ENCODE data around the gene ZFAND5.

Gene ZFAND5

DNA sequence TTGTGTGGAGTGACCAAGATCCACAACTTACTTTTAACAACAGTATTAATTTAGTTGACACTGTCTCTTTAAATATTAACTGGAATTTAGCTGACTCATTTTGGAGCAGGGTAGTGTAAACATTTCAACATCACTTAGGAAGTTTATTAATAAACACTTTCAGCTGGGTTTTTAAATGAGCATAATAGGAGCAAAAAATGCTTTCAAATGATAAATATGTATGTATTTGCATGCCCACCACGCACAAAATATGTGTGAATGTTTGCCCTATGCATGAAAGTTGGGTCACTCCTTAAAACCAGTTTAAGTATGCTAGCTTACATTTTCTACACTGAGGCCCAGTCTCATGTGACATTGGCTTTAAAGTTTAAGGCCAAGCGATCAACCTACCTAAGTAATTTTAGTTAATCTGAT, 2.9 kb downstream of the ZFAND5 start:
- DNase-seq = no peak

GRCh38 chr9:72361217-72361616, 3.8 kb downstream of the ZFAND5 start:
- DNase-seq = no peak

DNA sequence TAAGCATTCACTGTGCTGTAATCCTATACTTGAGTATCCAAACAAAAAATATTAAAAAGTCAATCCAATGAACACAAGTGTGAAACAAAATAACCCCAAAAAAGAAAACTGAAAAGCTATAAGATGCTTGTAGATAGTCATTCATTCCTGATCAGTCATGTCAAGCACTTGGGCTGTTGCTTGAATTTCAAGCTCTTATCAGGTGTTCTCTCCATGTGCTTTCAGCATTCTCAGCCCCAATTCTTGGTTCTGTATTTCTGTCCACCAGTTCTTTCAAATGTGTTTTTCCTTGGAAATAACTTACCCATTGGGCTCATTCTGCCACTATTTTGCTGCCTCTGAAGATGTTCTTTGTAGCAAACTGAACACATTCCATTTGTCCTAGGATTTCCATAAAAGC, 4.7 kb downstream of the ZFAND5 start:
- no peak for DNase-seq

DNA sequence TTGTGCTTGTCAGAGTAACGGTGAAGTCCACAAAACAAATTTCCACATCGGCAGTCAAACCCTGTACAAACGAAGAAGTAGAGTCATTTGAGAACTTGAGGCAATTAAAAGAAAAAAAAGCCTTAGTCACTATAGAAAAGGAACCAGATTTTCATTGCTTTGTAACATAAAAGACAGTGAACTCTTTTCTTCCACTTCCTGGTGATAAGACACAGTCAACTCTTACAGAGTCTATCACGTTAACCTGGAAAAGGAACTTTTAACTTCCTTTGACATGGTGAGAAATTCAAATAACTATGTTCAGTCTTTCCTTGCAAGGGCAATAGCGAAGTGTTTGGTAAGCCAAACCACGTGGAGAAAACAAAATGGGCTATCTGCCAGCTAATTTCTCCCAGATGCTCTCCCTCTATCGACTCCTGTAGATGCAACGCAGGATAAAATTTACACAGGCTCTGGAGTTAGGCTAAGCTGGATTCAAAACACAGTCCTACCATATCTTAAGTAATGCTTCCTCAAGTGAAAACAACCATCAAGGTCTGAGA, 8.9 kb downstream of the ZFAND5 start:
- no peak for DNase-seq

- DNase-seq = no peak
Observed at GRCh38 chr9:72355153-72355552, 9.9 kb downstream of the ZFAND5 start.

GRCh38 chr9:72354704-72355103, 10.3 kb downstream of the ZFAND5 start:
- DNase-seq = no peak

GRCh38 chr9:72353455-72354116, 11.4 kb downstream of the ZFAND5 start:
- no peak for DNase-seq

GRCh38 chr9:72352911-72353388, 12.1 kb downstream of the ZFAND5 start:
- DNase-seq = no peak

GRCh38 chr9:72351538-72352453, 13.2 kb downstream of the ZFAND5 start:
- DNase-seq = no peak

DNA sequence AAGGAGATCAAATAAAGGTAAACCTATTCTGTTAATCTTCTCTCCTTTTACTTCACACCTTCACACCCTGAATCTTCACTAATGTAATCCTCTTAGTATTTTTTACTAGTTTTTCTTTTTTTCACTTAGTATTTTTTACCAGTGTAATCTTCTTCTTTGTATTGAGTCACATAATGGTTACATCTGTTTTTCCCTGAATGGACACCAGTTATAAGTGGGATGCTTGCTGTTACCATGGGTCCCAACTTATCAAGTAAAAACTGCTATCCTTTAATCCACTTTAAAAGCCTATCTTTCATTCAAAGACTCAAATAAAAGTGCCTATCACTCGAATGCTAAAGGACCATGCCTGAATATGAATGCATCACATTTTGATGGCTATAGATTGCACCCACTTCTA, 15.1 kb downstream of the ZFAND5 start:
- no peak for DNase-seq

GRCh38 chr9:72349240-72349639, 15.8 kb downstream of the ZFAND5 start:
- DNase-seq = no peak

GRCh38 chr9:72346333-72346732, 18.7 kb downstream of the ZFAND5 start:
- no peak for DNase-seq

DNA sequence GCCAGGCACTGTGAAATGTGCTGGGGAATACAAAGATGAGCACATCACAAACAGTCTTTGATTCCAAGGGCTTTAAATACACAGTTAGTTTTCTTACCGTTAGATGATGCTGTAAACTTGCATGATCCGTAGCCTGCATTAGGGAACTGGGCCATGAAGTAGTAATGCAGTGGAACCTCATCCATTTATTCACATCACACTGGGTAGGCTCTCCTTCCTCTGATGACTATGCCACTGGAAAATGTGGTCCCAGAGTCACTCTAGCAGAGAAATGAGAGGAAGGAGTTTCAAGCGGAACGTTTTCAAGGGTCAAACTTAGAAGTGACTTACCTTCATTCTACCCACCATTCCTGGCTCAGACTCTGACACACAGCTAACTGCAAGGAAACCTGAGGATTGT, 26.4 kb downstream of the ZFAND5 start:
- no peak for DNase-seq

DNA sequence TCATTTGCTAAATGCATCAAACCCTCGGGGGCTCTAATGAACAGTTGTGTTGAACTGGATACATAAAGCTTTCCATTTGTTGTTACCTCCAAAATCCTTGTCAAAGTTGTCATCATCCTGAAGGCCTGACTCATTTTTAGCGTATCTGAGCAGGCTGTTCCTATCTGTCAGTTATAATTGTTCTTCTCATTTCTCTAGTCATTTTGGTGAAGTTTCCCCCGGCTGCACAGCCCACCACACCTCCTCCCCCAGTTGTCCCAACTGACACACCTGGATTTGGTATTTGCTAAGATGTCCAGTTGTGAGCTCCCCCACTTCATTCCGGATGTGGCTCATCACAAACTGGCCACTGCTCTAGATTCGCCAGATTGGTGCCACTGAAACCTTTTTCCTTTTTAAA, 27.7 kb downstream of the ZFAND5 start:
- DNase-seq = no peak

DNA sequence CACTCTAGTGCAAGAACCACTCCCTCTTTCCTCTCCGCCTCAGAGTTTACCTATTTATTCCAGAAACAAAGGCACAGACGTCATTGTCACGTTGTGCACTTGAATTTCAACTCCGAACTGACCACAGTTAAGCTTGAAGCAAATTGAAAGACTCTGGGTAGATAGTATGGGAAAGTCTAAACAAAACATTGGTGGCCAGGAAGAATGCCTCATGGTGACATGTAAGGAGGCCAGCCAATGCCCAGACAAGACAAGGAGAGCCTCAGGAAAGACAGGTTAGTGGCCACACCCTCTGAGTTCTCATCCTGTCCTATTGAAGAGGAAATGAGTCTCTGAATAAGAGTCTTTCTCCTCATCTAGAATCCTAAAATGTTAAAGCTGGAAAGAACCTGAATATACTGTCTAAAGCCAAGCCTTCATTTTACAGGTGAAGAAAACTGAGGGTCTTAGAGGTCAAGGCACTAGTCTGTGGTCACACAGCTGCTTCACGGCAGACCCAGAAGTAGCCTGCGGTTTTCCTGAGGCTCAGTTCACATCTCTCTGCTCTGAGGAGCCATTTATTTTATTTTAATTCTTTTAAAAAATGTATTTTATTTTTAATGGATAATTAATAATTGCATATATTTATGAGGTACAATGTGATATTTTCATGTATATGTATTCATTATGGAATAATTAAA, 30.2 kb downstream of the ZFAND5 start:
- DNase-seq = no peak

- DNase-seq = no peak
Observed at GRCh38 chr9:72333709-72334108, 31.3 kb downstream of the ZFAND5 start.

DNA sequence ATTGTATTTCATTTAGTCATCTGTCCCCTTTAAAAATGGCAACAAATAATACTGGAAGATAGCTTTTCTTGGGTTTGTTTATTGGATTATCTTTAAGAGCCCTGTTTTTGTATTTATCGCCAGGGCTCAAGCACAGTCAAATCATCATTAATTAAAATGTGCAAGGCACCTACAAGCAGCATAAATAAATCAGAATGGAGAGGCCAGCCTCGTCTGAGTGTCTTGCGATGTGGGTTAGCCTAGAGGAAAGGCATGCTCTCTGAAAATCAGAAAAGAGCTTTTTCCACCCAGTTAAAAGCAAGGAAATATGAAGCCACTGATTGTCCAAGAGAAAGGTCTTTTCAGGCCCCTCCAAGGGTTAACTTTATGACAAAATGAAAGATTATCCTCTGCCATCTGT, 31.8 kb downstream of the ZFAND5 start:
- no peak for DNase-seq

DNA sequence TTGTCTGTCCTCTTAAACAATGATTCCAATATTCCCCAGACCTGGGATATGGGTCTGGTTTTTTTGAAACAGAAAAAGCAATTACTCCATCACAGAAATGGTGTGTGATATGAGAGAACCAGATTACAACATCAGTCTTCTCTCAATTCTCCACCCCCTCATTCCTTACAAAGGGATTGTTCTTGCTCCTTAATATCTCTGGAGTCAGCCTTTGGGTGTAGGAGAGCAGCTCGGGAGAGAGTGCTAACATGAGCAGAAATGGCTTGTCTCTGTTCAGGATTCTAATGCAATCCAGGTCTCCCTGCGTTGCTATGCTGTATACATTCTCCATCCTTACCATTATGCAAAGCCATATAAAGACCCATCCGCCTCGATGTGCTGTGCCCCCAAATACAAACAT, 32.7 kb downstream of the ZFAND5 start:
- DNase-seq = no peak

- DNase-seq = no peak
Observed at GRCh38 chr9:72327631-72328030, 37.4 kb downstream of the ZFAND5 start.

DNA sequence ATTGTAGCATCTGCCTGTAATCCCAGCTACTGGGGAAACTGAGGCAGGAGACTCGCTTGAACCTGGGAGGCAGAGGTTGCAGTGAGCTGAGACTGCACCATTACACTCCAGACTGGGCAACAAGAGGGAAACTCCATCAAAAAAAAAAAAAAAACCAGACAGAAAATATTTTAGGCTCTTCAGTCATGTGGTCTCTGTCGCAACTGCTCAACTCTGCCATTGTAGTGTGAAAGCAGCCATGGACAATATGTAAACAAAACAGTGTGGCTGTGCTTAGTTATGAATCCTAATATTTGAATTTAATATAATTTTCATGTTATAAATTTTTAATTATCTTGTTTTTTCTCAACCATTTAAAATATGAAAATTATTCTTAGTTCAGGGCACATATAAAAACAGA, 38.4 kb downstream of the ZFAND5 start:
- no peak for DNase-seq

DNA sequence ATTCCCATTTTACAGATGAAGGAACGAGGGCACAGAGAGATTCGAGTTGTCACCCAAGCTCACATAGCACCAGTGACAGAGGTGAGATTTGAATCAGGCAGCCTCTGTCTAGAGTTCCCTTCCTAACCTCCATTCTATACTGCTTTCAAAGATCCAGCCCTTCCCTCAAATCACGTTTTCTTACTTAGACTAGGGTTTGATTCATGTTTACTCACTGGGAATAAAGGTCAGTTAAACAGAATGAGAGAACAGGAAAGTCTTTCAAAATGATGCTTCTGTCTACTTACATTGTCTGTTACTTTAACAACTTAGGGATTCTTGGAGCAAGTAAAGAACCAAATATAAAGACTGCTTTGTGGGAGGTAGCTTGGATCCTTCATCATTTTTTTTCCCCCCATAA, 40.0 kb downstream of the ZFAND5 start:
- no peak for DNase-seq

DNA sequence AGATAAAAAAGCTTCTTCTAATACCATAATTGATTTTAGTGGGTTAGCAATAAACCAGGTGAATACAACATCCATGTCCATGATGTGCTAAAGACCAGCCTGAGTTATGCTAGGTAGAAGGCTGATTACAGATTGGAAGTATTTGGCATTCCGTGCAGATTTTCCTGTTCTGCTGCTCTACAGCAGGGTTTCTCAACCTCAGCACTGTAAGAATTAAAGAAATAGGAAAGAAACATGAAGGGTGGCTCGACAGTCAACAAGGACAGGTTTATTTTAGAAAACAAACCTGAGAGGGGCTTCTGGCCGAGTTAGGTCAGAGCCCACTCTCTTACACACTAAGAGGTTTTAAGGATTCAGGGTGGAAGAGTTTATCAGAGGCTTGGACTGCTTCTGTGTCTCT, 42.3 kb downstream of the ZFAND5 start:
- DNase-seq = no peak

DNA sequence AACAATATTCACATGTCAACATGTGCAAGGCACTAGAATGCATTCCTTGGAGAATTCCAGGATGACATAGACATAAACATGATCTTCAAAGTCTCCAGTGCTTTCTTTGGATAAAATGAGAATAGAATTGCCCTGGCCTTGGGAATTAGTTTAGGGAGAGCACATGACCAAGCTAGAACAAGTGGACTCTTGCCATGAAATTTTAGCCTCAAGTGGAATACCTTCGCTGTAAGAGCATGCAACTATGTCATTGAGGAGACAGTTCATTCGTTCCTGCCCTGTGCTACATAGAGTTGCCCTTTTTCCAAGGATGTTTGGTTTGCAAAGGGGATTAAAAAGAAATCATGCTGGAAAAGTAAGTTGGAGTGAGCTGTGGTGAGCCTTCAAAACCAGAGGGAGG, 42.7 kb downstream of the ZFAND5 start:
- no peak for DNase-seq

Measured in NCI-H345 (cell line).